ENCODE measurements around the gene NCOA3. TPM values are rescaled to one million over a fixed set of nuclear protein-coding genes. Genes with fewer than 3 reads are reported as not detected.

The NCOA3 gene
- total RNA-seq, 1 donor = 53.3 TPM

GRCh38 chr20:47566269-47566668, 64.6 kb downstream of the NCOA3 start:
- no peak for TF ChIP-seq CTCF (IDR thresholded peaks at IDR 0.05; ENCODE audit: insufficient read depth, low read length)
- no peak for DNase-seq (ENCODE audit: low read depth)
- no peak overlapping the region for H3K4me3 ChIP-seq (ENCODE audit: low read depth, low read length)

DNA sequence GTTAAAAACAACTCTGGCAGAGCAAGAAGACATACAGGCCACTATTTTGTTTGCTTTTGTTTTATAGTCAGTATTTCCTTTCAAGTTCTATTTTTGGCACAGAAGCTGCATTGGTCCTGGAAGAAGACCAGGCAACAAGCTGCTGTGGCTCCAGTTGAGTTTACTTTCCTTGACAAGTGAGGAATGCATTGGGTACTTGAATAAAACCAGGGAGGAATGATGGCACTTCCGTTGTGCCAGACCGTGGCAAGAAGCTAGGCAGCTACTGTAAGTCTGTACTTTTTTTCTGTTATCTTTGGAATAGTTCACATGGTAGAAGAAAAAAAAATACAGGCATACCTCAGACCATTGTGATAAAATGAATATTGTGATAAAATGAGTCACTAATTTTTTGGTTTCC, 66.3 kb downstream of the NCOA3 start:
- TF ChIP-seq CTCF (IDR thresholded peaks at IDR 0.05; ENCODE audit: insufficient read depth, low read length) = no peak
- no peak overlapping the region for H3K4me3 ChIP-seq (ENCODE audit: low read depth, low read length)
- peak; percentile 96 for DNase-seq (ENCODE audit: low read depth)

DNA sequence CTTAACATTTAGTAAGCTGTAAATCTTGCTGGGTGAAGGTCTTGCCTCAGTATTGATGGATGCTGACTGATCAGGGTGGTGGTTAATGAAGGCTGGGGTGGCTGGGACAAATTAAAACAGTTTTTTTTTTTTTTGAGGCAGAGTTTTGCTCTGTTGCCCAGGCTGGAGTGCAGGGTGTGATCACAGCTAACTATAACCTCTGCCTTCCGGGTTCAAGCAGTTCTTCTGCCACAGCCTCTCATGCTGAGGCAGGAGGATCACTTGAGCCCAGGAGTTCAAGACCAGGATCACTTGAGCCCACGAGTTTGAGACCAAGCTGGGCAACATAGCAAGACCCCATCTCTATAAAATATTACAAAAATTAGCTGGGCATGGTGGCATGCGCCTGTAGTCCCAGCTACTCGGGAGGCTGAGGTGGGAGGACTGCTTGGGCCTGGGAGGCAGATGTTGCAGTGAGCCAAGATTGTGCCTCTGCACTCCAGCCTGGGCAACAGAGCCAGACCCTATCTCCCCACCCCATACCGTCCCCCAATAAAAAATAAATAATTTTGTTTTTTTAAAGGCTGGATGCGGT, 67.2 kb downstream of the NCOA3 start:
- TF ChIP-seq CTCF (IDR thresholded peaks at IDR 0.05; ENCODE audit: insufficient read depth, low read length) = no peak
- DNase-seq (ENCODE audit: low read depth) = no peak
- no peak overlapping the region for H3K4me3 ChIP-seq (ENCODE audit: low read depth, low read length)

- no peak overlapping the region for H3K4me3 ChIP-seq (ENCODE audit: low read depth, low read length)
- no peak for TF ChIP-seq CTCF (IDR thresholded peaks at IDR 0.05; ENCODE audit: insufficient read depth, low read length)
- DNase-seq (ENCODE audit: low read depth) = no peak
These were observed 69.7 kb downstream of the NCOA3 start for GRCh38 chr20:47571426-47571825.

DNA sequence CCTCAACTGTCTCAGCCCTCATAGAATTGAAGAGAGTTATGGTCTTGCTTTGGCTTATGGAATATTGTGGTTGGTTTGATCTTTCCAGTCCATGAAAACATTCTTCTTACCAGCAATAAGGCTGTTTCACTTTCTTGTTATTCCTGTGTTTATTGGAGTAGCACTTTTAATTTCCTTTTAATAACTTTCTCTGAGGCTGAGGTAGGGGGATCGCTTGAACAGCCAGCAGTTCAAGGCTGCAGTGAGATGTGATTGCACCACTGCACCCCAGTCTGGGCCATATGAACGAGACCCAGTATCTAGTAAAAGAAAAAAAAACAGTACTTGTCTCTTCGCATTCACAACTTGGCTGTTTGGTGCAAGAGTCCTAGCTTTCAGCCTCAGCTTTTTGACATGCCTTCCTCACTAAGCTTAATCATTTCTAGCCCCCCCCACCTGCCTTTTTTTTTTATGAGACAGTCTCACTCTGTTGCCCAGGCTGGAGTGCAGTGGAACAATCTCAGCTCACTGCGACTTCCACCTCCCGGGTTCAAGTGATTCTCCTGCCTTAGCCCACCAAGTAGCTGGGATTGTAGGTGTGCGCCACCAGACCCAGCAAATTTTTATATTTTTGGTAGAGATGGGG, 70.5 kb downstream of the NCOA3 start:
- no peak for TF ChIP-seq CTCF (IDR thresholded peaks at IDR 0.05; ENCODE audit: insufficient read depth, low read length)
- DNase-seq (ENCODE audit: low read depth) = no peak

DNA sequence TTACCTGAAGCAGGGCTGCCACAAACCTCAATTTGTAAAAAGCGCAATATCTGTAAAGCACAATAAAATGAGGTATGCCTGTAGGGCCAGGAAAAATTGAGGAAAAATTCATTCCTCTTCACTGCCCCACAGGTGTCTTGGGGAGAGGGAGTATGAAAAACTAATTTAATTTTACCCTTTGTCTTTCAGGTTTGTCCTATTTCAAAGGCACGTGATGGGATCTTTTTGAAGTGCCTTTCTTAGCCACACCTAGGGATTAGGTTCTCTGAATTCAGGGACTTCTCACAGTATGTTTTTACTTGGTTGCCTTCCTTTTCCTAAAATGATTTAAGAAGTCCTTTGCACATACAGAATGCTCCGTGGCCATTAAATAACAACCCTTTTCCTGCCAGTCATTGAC, 71.9 kb downstream of the NCOA3 start:
- TF ChIP-seq CTCF (IDR thresholded peaks at IDR 0.05; ENCODE audit: insufficient read depth, low read length) = no peak
- H3K4me3 ChIP-seq (ENCODE audit: low read depth, low read length) = no peak overlapping the region
- no peak for DNase-seq (ENCODE audit: low read depth)

More for the DNA sequence above, 70.5 kb downstream of the NCOA3 start:
- H3K4me3 ChIP-seq (ENCODE audit: low read depth, low read length) = no peak overlapping the region

All from fibroblast of the aortic adventitia (primary cell).